HG03175 (cell line): ENCODE data around the gene MGAM2.

Experiments used
- ATAC-seq: cut with Tn5 transposase; IDR thresholded peaks from one replicate; pipeline ENCODE4 v1.9.1; 2021; ENCODE audit warnings: mild to moderate bottlenecking, moderate library complexity; ENCODE audit not compliant: unreplicated experiment

MGAM2 gene

DNA sequence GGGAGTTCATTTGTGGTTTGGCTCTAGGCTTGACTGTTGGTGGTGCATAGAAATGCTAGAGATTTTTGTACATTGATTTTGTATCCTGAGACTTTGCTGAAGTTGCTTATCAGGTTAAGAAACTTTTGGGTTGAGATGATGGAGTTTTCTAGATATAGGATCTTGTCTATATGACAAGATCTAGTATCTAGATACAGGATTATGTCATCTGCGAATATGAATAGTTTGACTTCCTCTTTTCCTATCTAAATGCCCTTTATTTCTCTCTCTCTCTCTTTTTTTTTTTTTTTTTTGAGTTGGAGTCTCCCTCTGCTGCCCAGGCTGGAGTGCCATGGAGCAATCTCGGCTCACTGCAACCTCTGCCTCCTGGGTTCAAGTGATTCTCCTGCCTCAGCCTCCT is 62.9 kb downstream of the MGAM2 start:
- ATAC-seq = no peak

DNA sequence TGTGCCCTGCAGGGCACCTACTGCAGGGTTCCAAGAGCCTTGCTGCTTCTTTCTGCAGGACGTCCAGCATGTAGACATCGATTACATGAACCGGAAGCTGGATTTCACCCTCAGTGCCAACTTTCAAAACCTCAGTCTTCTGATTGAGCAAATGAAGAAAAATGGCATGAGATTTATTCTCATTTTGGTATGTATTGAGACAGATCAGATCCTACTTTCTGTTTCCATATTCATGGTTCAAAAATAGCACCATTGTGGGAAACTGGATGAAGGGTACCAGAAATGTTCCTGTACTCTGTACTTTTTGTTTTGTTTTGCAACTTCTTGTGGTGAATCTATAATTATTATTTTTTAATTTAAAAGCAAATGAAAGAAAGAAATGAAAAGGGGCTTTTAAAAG is 64.1 kb downstream of the MGAM2 start:
- no peak for ATAC-seq

DNA sequence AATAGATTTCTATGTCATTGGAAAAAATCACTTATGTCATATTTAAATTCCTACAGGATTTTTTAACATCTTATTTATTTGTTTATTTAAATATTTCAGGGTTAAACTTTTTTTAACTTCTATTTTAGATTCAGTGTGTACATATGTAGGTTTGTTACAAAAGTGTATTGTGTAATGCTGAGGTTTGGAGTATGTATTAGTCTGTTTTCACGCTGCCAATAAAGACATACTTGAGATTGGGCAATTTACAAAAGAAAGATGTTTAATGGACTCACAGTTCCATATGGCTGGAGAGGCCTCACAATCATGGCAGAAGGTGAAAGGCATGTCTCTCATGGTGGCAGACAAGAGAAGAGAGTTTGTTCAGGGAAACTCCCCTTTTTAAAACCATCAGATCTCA is 65.4 kb downstream of the MGAM2 start:
- no peak for ATAC-seq

DNA sequence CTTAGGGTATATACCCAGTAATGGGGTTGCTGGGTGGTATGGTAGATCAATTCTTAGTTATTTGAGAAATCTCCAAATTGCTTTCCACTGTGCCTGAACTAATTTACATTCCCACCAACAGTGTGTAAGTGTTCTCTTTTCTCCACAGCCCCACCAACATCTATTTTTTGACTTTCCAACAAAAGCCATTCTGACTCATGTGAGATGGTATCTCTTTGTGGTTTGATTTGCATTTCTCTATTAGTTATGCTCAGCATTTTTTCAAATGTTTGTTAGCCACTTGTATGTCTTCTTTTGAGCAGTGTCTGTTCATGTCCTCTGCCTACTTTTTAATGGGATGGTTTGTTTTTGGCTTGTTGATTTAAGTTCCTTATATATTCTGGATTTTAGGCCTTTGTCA is 66.4 kb downstream of the MGAM2 start:
- ATAC-seq = no peak

DNA sequence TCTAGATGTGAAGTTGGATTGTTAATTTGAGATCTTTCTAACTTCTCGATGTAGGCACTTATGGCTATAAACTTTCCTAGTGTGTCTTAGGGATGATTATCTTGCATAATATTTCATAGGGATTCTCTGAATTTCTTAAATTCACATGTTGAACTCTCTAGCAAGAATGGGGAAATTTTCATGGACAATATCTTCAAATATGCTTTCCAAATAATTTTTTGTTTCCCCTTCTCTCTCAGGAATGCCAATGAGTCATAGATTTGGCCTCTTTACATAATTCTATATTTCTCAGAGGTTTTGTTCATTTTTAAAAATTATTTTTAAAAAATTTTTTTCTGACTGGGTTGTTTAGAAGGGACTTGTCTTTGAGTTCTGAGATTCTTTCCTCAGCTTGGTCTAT is 68.9 kb downstream of the MGAM2 start:
- no peak for ATAC-seq

DNA sequence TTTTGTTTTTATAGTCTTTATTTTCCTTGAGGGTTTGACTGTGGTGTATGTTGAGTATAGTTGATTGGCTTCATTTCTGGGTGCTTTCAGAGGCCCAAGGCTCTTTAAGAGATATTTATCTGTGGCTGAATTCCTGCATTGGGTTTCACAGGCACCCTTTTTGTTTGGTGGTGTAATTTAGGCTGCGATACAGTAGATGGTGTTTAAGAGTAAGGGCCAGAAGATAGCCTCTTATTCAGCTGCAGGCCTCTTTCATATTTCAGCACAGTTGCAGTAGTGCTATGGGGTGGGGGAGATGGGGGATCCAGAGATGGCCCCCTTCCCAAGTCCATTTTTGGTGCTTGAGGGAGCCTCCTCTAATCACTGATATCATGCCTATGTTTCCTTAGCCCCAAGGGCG is 69.7 kb downstream of the MGAM2 start:
- ATAC-seq = no peak

DNA sequence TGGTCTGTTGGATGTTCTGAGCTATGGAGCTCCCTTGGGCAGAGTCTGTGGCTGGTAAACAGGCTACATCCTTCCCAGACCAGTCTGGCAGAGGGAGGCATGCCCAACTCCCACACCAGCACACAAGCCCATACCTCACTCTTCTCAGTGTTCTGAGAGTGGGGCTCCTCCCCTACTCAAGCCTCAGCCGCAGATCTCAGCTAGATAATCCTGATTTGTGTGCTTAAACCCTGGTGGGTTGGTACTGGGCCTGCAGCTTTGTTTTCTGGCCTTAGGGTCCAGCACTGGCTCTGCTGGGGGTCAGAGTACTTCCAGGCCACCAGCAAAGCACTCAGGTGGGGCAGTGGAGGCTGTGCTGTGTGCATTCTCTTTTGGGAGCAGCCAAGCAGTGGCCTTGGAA is 70.4 kb downstream of the MGAM2 start:
- ATAC-seq = no peak

DNA sequence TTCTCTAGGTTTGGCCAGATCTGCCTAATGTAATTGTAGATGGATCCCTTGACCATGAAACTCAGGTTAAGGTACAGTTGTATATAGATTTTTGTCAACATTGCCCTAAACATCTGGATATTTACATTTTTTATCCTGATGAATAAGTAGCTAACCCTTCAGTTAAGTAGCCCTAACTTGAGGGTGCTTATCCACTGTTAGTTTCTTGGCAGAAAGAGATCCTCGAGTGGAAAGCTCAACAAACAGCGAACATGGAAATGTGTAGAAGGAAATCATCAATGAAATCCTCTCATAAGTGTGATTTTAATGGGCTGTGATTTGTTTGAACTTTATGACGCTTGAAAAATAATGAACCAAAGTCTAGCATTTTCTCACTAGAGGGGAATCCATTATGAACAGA is 73.6 kb downstream of the MGAM2 start:
- ATAC-seq = no peak

DNA sequence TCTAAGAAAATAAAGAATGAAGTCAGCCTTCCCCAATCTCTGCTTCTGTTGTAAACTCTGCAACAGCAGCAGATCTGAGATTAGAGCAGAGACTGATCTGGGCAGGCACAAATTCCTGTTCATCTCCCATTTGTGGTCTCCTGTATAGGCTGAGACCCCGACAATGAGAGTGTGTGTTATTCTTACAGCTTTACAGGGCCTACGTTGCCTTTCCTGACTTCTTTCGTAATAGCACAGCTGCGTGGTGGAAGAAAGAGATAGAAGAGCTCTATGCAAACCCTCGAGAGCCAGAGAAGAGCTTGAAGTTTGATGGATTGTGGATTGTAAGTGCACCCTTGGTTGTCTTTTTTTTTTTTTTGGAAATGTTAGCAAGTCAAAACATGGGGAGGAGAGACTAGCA is 74.3 kb downstream of the MGAM2 start:
- ATAC-seq = no peak

DNA sequence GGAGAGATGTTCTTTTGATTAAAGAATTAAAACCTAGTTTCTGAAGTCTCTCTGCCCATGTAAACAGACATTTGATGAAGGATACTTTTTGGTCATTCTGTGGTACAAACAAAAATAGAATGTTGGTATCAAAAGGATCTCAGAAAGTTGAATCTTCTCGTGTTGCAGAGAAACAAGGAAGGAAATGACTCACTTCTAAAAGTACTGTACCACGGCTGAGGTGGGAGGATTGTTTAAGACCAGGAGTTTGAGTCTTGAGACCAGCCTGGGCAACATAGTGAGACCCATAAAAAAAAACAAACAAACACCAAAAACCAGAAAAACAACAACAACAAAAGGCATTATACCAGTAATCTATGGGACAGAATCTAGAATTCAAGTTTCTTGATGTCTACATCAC is 76.6 kb downstream of the MGAM2 start:
- no peak for ATAC-seq

DNA sequence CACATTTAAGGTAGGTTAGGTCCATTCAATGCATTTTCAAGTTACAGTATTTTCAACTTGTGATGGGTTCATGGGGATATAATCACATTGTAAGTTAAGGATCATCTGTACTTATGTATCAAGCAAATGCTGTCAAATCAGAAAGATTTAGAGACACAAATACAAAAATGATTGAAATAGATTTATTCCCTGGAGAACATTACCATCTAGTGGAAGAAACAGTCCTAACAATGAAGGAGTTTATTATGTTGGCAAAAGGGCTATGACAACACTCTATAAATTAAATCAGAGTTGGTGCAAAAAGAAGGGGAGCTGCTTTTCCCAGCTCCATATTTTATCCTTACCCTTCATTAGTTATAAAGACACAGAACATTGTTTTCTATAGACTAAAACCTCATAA is 77.3 kb downstream of the MGAM2 start:
- no peak for ATAC-seq

DNA sequence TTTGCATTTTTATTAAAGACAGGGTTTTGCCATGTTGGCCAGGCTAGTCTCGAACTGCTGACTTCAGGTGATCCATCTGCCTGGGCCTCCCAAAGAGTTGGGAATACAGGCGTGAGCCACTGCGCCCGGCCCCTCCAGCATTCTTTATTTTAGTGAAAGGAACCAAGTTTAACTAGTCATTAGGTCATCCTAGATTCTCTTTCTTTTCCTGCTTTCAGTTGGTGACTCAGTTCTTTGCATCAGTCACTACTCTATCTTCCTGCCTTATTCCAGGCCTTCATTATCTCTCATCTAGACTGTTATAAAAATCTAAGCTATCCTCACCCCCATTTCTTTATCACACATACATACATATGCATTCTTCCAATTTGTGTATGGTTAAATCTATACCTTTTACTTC is 82.7 kb downstream of the MGAM2 start:
- ATAC-seq = no peak

DNA sequence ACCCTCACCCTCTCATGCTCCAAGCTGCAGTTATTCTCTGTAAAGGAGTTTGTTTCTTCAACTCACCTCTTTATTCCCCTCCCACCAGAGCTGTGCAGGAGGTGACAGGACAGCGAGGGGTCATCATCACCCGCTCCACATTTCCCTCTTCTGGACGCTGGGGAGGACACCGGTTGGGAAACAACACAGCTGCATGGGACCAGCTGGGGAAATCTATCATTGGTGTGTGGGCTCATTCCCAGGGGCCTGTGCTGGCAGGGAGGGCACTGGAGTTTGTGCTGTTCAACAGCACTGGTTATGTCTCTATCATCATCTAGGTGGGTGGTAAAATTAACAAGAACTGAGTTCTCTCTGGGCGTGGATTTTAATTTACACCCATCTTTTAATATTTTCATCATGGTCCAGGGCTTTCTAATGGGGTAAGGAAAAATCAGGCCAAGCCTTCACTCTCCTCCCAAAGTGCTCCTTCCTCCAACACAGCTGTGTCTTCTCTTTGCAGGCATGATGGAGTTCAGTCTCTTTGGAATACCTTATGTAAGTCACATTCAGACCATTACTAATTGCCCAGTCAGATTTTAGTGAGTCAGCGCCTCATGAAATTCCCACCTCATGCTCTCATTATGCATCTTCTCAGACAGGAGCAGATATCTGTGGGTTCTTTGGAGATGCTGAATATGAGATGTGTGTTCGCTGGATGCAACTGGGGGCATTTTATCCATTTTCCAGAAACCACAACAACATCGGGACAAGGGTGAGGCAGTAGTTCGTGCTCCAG is 84.7 kb downstream of the MGAM2 start:
- ATAC-seq = no peak

DNA sequence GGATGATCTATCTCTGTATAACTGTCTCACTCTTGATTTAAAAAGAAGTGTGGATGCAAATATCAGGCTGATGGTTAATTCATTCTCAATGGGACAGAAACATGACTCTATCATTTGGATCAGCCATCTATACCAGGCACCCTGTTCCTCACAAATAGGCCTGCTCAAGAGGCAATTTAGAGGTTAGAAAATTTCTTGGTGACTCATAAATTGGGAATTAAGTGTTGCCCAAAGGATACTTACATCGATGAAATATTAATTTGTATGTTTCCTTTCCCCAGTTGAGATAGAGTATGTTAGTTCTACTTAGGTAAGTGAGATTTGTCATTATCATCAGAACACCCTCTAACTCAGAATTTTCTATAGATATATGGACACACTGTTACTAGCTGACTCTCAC is 88.7 kb downstream of the MGAM2 start:
- no peak for ATAC-seq

DNA sequence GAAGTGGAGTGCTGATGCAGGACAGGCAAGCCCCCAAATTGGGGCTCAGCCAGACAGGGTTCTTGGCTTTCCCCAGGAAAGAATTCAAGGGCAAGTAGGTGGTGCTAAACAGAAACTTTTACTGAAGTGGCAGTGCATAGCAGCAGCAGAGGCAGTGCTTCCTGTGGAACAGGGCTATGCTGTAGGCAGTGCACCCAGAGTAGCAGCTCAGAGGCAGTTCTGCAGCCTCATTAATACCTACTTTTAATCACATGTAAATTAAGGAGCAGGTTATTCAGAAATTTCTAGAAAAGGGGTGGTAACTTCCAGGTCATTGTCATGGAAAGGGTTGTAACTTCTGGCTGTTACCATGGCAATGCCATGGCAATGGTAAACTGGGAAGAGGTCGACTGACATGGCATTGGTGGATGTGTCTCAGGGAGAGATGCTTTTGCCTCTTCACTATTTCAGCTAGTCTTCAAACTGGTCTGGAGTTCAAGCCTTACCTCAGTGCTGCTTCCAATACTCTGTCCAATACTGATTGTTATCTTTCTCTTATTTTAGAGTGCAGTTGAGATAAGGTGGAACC is 117.1 kb downstream of the MGAM2 start:
- no peak for ATAC-seq

DNA sequence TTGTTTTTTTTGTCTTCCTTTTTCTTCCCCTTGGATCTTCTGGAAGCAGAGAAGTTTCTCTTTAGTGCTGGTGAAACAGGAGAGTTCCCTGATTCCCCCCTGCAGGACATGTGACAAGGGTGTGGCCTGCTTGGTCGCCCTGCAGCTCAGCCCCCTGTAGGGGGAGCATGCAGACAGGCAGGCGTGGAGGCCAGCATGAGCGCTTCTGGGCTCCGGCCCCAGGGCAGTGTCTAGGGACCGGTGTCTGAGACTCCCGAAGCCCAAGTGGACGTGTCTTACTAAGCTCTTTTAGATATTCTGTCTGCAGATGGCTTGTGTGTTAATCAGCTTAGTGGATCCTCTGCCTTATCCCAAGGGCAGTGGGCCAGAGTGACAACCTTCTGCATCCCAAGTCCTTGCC is 120.2 kb downstream of the MGAM2 start:
- no peak for ATAC-seq

DNA sequence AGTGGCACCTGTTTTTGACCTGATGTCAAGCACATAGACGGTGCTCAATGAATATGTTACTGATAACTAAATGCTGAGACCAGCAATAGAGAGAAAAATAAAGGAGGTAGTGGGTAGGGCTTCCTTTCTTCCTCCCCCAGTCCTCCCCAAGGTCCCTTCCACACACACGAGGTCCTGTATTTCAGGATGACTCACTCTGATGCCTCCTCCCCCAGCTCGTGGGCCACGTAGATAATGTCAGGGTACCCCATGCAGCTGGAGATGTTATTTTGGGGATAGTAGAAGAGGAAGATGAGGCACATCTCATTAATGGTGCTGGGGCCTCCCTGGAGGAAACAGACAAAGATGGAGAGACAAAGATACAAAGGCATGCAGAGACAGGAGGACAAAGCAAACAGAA is 129.0 kb downstream of the MGAM2 start:
- ATAC-seq = no peak

DNA sequence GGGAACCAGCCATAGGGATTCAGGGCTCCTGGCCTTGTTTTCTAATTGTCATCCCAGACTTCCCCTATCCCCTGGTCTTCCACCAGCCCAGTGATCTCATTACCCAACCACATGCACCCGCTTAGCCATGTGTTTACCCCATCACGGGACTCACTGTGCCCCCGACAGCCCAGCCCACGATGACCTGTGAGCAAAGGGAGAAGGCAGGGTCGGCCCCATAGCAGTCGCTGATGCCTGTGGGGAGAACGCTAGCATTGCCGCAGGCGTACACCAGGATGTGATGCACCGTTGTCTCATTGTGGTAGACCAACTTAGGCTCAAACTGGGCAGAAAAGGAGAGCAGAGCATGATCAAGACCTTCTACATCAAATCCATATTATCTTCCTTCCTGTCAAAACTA is 132.3 kb downstream of the MGAM2 start:
- no peak for ATAC-seq

DNA sequence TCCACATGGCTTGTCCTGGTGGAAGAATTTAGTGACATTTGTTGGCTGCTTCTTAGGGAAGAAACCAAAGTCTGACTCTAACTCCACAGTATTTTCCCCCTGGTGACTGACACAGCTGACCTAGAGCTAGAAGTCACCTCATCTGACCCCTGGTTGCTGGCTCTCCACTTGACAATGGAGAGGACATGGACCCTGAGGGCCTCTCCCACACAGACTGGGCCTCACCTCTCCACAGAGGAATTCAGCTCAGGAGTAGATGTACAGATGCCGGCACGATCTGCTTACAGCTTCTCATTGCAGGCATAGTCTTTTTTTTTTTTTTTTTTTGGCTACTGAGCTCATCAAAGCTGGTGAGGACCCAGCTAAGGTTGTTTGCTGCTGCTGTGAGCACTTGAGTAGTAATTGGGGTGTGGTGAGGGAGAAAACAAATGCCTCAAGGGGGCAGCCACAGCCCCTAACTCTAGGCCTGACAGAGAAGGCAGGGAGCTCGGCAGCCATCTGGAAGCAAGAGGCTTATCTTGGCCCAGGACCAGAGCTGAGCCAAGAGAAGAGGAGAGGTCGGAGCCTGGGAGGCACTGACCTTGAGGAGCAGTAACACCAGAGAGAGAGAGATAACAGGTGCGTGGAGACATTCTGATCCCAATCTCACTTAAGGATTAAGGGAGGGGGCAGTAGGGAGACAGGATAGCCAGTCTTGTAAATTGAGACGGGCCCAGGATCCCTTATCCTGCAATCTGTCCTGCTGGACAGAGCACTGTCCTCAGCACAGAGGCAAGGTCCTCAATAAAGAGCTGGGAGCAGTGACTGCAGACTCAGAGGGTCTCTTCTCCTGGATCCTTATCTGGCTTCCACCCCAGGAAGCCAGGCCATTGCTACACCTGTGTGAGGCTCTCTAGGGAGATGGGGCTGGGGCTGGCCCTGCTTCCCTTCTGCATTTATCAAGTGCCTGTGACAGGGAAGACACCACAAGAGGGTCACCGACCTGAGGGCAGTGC is 136.9 kb downstream of the MGAM2 start:
- no peak for ATAC-seq

DNA sequence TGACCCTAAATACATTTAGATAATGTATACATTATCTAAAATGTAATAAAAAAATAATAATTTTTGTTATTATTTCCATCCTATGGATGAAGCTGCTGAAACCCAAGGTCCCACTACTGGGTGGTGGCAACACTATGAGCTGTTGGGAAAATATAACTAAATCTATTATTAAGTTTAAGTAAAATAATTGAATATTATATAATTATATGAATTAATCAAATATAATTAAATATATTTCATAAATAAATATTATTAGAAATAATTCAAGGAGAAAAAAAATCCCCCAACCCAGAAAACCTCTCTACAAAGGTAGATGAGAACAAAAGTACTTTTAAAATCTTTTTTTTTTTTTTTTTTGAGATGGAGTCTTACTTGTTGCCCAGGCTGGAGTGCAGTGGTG is 138.4 kb downstream of the MGAM2 start:
- no peak for ATAC-seq

DNA sequence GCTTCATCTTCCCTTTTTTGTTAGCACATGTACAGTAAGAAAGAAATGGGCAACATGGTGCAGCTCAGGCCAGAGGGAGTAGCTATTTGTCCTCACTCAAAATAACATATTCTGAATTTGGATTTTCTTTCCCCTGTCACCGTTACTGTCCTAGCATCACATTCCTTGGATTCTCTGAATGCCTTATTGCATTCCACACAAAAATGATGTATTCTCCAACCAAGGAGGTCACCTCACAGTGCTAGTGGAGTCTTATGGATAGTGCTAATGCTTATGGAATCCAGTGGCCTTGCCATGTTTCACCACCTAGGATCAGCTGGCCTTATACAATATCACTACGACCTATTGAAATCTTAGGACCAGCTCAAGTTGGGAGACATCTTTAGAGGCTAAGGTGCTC is 139.2 kb downstream of the MGAM2 start:
- ATAC-seq = no peak

DNA sequence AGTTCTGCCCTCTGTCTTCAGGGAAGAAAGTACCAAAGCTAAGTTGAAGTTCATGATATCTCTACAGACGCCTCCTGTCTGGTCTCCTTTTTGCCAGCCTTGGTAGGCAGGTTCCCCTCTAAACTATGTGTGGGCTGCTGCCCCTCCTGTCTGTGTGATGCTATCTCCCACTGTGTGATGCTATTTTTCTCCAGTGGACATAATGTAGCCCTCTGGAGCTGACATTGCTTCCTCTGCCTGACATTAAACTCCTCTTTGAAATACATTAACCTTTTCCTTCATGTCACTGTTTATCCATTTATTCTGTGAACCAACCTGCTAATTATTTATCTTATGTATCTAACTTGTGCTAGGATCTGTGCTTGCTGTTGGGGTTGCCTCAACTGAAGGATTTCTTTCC is 146.4 kb downstream of the MGAM2 start, which contains the start of gene PRSS58:
Gene PRSS58 (minus strand): TSS at position 101 of the 400 bp plus-strand sequence. CDS start 351 bp downstream, outside the sequence.
- ATAC-seq = no peak
